HG02763 (cell line): ENCODE data around the gene VPS37C.

Source experiments
- ATAC-seq: cut with Tn5 transposase; IDR thresholded peaks from one replicate; pipeline ENCODE4 v1.9.1; 2021; ENCODE audit warnings: mild to moderate bottlenecking, moderate library complexity; ENCODE audit not compliant: unreplicated experiment

The VPS37C gene

GRCh38 chr11:61155741-61156140 lies 5.5 kb downstream of the VPS37C start:
- no peak for ATAC-seq

- ATAC-seq: no peak
These were observed 5.9 kb downstream of the VPS37C start for GRCh38 chr11:61155312-61155711.

- no peak for ATAC-seq
These were observed 6.7 kb downstream of the VPS37C start for GRCh38 chr11:61154528-61154927.

- no peak for ATAC-seq
These were observed 7.6 kb downstream of the VPS37C start for GRCh38 chr11:61153593-61154095.

- no peak for ATAC-seq
These were observed 8.2 kb downstream of the VPS37C start for GRCh38 chr11:61152816-61153592.

GRCh38 chr11:61151545-61152252 lies 9.5 kb downstream of the VPS37C start:
- no peak for ATAC-seq

- no peak for ATAC-seq
These were observed 10.3 kb downstream of the VPS37C start for GRCh38 chr11:61150706-61151544.

GRCh38 chr11:61149624-61150615 lies 11.3 kb downstream of the VPS37C start:
- ATAC-seq: no peak

GRCh38 chr11:61147791-61148620 lies 13.2 kb downstream of the VPS37C start:
- ATAC-seq: no peak

GRCh38 chr11:61147271-61147670 lies 14.0 kb downstream of the VPS37C start:
- no peak for ATAC-seq

GRCh38 chr11:61146416-61146815 lies 14.8 kb downstream of the VPS37C start:
- no peak for ATAC-seq

- no peak for ATAC-seq
These were observed 15.8 kb downstream of the VPS37C start for GRCh38 chr11:61145228-61146005.

GRCh38 chr11:61144511-61145179 lies 16.6 kb downstream of the VPS37C start:
- no peak for ATAC-seq

GRCh38 chr11:61142424-61142823 lies 18.8 kb downstream of the VPS37C start:
- no peak for ATAC-seq

- no peak for ATAC-seq
These were observed 19.6 kb downstream of the VPS37C start for GRCh38 chr11:61141601-61142028.

- ATAC-seq: no peak
These were observed 20.8 kb downstream of the VPS37C start for GRCh38 chr11:61140416-61140815.

- no peak for ATAC-seq
These were observed 21.8 kb downstream of the VPS37C start for GRCh38 chr11:61139387-61139786.

- ATAC-seq: no peak
These were observed 22.3 kb downstream of the VPS37C start for GRCh38 chr11:61138935-61139334.
